Left forelimb (tissue), 1 donor: ENCODE measurements around the gene RNF14.
A peak's percentile ranks its signal among the peaks of the same experiment; 100 is the strongest.
"Not testable (repeated sequence)": the region's sequence is repeated elsewhere in the genome, so short reads cannot be mapped to it uniquely, and the experiment has no call there.

ENCODE experiments used
- DNase-seq: peaks from one replicate; pipeline ENCODE4 v3.0.0-alpha.2; 2018; ENCODE audit warnings: low spot score

The RNF14 gene

GRCh38 chr5:141968914-141969608 lies at the start of gene RNF14:
RNF14 (plus strand) TSS chr5:141969105; CDS start chr5:141973589, 4,484 bp downstream.
- peak; percentile 95 for DNase-seq

DNA sequence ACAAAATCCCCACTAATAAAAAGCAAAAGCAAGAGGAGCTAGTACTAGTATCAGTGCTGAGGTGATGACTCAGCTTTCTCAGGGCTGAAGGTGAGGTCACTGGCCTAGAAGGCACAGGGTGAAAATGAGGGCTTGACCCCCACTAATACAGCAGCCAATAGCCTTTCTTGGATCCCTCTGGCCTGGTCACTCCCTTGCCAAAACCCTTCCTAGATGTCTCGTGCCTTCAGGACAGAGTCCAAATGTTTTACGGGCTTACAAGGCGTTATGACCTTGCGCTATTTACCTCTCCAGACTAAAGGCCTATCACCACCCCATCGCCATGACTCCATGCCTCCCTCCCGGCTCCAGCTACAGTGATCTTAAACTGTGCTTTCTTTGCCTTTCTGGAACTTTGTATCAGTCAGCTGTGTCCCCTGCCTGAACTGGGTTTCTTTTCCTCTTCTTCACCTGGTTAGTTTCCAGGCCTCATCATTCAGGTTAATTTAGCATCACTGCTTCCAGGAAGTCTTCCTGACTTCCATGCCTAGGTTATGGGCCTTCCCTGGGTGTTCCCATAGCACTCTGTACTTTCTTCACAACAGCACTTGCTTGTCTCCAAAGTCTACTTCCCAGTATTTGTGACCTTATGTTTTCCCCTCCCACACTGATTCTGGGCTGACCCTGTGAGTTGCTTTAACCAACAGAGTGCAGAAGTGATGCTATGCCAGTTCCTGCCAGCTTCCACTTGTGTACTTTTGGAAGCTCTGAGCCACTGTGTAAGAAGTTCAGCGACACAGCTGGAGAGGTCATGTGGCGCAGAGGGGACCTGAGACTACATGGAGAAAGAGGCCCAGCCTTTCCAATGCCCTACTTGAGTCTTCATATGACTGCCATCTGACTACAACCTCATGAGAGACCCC lies 49.4 kb upstream of the RNF14 start:
- DNase-seq, result no peak

DNA sequence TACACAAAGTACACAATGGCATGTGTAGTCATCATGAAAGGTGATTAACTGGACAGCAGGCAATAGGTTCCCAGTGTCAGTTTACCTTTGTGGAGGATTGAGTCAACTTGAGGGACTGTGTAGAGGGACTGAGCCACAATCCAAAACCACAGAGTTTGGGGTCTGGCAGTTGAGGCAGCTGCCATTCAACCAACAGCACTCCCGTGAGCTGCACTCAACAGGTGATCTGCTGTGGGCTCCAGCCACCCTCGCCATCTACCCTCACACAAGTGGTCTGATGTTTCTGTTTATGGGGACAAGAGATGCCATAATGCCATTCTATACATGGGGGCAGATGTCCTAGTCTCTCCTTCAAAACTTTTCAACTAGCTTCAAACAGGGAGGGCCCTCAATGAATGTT lies 48.1 kb upstream of the RNF14 start:
- no peak for DNase-seq

DNA sequence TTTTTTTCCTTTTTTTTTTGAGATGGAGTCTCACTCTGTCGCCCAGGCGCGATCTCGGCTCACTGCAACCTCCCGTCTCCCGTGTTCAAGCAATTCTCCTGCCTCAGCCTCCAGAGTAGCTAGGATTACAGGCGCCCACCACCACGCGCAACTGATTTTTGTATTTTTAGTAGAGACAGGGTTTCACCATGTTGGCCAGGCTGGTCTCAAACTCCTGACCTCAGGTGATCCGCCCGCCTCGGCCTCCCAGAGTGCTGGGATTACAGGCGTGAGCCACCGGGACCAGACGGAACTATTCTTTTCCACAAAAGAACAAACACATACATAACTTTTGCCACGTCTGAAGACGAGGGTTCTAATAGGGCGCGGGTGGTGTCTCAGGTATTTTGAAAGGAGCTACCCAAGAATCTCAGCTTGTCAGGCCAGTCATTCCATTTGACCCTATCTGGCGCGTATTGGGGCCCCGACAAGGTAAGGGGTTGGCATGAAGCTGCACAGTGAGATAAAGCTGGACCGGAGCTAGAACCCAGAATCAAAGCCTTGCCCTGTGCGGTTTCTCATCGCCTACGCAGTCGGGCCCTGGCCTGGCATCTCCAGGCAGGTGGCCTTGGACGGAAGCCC lies 46.0 kb upstream of the RNF14 start:
- not testable (repeated sequence) for DNase-seq

DNA sequence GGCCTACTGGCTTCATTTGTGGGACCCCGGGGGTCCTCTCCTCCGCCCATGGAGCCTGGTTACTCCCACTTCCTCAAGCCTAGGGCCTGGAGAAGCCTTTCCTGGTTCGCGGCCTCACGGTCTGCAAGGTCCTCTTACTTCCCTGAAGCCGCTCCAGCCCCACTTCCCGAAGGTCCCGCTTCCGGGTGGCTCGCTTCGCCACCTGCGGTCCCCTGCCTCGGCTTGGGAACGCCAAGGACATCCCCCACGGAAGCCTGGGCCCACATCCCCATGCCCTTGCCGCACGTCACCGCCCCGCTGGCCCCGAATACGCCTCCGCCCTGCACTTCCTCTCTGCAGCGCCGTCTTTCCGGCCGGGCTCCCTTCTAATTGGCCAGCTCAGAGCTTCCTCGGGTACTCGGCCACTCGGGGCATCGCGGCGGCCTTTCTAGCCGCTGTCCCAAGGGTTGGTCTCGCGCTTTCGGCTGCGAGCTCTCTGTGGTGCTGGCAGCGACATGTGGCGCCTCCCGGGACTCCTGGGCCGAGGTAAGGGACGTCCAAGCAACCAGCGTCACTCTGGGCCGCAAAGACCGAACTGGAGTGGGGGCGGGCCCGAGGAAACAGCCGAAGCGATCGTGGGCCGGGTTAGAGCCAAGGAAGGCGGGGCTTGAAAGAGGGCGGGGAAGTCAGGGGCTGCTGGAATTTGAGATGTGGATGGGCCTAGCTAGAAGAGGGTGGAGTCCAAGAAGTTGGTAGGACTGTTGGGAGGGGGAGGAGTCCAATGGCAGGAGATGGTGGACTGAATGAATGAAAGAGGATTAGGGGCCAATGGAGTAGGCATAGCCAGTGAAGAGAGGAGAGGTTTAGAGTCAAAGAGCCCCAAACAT lies 45.2 kb upstream of the RNF14 start, which contains the start of gene DELE1:
Gene DELE1, plus strand, starts transcription at position 424 of the 866 bp plus-strand sequence. Its CDS starts 71 bp downstream, at position 495.
- peak; percentile 97 for DNase-seq

DNA sequence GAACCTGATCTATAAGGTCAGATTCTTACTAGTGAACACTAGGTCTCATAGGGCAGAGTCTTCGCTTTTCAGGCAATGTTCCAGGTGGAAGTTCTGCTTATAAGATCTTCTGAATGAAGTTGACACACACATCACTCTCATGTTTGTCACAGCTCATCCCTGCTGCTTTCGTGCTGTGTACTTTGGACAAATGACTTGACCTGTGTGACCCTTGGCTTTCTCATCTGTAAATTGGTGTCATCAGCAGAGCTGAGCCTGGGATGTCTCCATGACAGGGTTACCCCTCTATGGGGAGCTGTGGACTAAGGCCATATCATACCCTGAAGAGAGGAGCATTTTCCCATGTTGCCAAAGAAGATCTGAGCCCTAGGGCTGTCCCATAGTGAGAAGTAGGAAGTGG lies 42.5 kb upstream of the RNF14 start:
- no peak for DNase-seq

GRCh38 chr5:141928051-141928450 lies 40.9 kb upstream of the RNF14 start:
- DNase-seq, result no peak

- no peak for DNase-seq
Observed at GRCh38 chr5:141929398-141930058, 39.4 kb upstream of the RNF14 start.

- no peak for DNase-seq
Observed at GRCh38 chr5:141931694-141932093, 37.2 kb upstream of the RNF14 start.

- DNase-seq, result no peak
Observed at GRCh38 chr5:141933151-141933550, 35.8 kb upstream of the RNF14 start.

GRCh38 chr5:141934099-141934844 lies 34.6 kb upstream of the RNF14 start:
- no peak for DNase-seq

- no peak for DNase-seq
Observed at GRCh38 chr5:141935538-141935937, 33.4 kb upstream of the RNF14 start.

GRCh38 chr5:141940695-141941271 lies 28.1 kb upstream of the RNF14 start:
- no peak for DNase-seq

DNA sequence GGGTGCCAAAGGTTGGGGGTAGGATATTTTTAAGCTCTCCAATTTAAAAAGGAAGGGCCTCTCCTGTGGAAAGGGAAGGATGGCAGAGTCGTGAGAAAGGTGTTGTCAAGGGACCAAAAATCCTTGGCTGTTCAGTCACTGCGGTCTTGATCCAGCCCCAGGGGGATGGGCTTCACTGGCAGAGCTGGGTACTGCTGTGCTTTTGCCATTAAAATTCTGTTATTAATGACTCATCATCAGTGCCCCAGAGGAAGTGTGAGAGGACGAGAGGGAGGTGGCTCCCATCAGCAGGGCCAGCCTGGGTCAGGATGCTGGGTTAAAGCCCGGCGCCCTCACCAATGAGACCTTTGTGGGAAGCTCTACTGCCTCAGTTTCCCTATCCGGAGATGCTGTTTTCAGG lies 27.6 kb upstream of the RNF14 start:
- DNase-seq, result no peak

GRCh38 chr5:141941779-141942178 lies 27.1 kb upstream of the RNF14 start:
- no peak for DNase-seq

GRCh38 chr5:141942185-141942857 lies 26.6 kb upstream of the RNF14 start:
- DNase-seq, result no peak

- DNase-seq, result no peak
Observed at GRCh38 chr5:141944076-141944475, 24.8 kb upstream of the RNF14 start.

DNA sequence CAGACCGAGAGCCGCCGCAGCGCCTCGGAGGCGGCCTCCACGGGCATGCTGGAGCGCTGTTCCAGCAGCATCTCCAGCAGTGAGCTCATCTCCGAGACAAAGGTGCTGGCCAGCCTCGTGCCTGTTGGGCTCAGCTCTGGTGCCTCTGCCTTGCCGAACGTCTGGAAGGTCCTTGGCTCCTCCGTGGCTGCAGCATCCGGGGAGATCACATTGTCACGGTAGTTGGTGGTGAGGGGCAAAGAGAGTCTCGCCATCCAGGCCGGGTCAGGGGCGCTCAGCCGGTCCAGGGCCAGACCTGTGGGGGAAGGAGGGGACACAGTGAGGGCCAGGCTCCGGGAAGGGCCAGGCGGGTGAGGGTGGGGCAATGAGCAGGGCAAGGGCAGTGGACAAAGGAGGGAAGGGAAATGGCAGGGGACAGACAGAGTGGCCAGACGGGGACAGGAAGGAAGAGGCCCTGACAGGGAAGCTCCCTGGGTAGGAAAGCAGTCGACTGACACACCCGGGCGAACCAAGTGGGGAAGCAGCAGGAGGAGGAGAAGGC lies 23.3 kb upstream of the RNF14 start:
- DNase-seq, result no peak

- no peak for DNase-seq
Observed at GRCh38 chr5:141947316-141947715, 21.6 kb upstream of the RNF14 start.
